DMS53 treated with DMSO at 0.1 percent for 48 hours (cell line): ENCODE measurements around the gene HTD2.
"Not testable (repeated sequence)": the region's sequence is repeated elsewhere in the genome, so short reads cannot be mapped to it uniquely, and the experiment has no call there.

Experiments
- DNase-seq: peaks from one replicate; lab custom pipeline; 2025; ENCODE audit not compliant: unreplicated experiment; lab: John Stamatoyannopoulos, UW

Gene HTD2

DNA sequence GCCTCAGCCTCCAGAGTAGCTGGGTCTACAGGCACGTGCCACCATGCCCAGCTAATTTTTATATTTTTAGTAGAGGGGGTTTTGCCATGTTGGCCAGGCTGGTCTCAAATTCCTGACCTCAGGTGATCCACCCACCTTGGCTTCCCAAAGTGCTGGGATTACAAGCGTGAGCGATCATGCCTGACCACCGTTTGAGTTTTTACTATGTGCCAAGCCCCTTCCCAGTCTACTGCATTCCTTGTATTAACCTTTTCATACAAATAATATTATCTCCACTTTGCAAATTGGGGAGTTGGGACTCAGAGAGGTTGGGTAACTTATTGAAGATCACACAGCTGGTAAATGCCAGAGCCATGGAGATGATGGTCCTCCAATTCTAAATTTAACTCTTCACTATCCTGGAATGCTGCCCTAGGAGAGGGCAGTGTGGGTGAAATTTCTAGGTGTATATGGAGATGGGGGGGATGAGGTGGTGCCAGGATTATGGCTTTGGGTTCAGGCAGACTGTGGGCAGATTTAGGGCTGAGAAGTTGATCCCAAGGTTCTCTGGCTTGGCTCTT lies 25.4 kb downstream of the HTD2 start:
- DNase-seq, result no peak

DNA sequence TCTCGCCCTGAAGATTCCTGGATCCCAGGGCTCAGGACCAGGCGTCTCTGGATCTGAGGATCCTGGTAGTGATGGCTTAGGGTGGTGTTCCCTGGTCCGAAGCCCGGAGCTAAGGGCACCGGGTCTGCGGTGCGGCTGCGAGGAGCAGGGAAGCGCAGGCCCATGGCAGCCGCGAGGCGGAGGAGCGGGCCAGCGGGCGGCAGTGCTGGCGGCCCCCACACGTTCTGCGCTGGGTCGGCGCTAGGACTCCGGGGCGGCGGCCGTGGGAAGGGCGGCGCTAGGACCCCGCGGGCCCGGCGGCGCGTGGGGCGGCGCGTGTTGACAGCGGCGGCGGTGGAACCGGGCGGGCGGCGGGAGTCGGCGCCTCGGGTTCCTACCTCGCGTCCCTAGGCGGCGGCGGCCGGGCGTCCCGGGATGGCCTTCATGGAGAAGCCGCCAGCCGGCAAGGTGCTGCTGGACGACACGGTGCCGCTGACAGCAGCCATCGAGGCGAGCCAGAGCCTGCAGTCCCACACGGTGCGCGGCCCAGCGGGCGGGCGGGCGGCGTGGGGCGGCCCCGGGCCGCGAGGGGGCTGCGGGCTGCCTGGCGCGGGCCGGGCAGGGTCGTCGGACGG lies 26.4 kb downstream of the HTD2 start, which contains the start of gene PXK:
PXK (plus strand) TSS at position 318 of the 614 bp plus-strand sequence; CDS start at position 415, 97 bp downstream.
- peak; percentile 4 for DNase-seq

DNA sequence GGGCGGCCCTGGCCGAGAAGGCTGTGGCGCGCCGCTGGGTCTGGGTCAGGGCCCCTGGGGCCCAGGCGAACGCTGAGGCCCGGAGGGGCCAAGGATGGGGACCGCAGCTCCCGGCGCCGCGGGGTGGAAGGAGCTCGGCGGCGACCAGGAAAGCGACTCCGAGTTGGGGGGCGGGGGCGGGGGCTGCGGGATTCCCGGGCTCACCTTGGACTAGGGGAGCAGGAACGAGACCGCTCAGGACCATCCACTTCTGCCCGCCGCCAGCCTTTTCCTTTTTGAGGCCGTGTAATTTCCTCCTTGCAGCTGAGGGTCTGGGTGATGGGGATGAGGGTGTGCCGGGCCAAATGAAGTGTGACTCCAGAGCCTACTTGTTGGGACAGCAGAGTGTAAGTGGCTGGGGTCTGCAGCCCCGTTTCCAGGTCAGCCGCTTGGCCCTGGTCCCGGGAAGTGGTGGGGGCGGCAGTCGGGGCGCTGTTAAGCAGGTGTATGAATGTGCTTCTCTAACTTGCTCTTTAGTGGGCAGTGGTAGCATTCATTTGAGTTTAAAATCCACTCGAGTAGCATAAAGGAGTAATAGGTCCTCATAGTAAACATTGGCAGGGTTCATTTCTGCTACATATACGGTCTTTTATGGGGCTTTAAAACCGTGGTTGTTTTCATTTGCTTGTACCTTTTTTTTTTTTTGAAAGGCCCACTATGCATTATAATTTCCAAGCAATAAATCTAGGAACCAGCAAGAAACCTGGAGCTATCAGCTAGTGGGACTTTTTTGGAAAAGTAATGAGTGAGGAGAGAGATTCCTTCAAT lies 27.1 kb downstream of the HTD2 start:
- no peak for DNase-seq

DNA sequence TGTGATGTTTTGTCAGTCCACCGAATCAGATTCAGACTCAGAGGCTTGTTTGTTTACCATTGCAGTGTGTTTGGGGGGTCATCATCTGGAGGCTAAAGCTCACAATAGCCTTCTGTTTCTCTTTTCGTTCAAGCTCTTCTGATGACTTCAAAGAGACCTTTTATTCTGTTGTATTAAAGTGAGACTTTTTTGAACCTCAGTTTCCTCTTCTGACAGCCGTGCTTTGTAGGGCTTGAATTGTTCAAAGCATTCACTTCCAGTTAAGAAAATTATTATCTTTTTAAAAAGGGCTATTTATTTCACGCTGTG lies 27.6 kb downstream of the HTD2 start:
- DNase-seq, result no peak

DNA sequence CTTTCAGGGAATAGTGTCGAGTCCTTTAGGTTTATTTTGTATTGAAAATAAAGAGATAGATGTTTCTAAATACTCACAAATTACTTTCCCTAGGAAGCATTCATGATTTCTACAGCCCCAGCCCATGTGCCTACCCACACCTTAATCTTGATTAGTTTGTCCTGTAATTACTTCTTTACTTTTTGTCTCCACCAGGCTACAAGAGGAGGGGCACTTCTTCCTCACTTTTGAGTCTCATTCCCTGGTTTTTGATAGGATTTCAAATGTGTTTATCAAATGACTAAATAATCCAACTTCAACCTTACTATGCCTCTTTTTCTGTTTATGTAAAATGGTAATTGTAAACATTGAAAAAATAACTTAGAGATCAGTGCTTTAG lies 28.2 kb downstream of the HTD2 start:
- DNase-seq, result no peak

DNA sequence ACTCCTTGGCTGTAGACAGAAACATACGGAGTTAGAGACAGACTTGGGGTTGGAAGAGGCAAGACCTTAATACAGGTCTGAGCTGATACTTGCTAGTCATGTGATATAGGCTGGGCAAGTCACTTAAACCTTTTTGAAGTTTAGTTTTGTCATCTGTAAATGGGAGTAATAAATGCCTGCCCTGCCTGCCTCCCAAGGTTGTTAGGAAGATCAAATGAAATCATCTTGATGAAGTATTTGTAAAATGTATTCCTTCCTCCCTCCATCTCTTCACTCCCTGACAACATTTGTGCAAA lies 29.3 kb downstream of the HTD2 start:
- DNase-seq, result no peak

DNA sequence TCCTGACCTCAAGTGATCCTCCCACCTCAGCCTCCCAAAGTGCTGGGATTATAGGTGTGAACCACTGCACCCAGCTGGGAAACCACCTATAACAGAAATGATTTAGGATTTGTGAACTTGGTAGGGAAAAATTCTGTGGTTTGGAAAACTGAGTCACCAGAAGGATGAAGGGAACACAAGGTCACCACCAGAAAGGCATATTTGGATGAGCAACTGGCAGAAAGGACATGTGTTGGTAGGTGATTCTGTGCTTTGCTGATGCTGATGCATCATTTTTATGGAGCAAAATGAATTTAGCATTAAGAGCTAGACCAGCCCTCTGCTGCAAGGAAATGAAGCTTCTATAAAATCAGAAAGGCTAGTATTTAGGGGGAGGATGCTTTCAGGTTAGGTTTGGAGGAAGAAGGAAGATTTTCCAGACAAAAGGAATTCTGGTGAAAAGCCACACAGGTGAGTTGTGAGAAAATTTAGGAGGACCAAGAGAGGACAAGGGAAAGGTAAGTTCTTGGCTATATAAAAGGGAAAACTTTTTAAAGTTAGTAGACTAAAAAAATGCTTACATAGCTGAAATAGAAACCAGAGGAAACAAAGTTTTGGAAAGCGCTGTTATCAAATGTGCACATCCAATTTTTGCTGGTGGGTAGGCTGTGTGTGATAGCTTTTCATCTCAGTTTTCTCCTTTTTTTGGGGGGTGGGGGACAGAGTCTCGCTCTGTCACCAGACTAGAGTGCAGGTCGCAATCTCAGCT lies 30.0 kb downstream of the HTD2 start:
- DNase-seq, result no peak

DNA sequence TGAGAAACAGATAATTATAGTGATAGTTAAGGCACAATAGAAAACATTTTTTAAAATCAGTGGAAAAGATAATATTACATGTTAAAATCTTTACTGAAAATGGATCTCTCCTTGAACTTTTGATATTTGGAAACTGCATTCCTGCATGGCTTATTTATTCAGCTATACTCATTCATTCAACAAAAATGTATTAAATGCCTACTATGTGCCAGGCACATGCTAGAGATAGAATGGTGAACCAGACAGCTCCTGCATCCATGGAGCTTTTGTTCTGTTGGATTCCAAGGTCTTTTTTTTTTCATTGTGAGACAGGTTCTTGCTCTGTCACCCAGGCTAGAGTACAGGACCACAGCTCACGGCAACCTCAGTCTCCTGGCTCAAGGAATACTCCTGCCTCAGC lies 30.9 kb downstream of the HTD2 start:
- DNase-seq, result no peak

DNA sequence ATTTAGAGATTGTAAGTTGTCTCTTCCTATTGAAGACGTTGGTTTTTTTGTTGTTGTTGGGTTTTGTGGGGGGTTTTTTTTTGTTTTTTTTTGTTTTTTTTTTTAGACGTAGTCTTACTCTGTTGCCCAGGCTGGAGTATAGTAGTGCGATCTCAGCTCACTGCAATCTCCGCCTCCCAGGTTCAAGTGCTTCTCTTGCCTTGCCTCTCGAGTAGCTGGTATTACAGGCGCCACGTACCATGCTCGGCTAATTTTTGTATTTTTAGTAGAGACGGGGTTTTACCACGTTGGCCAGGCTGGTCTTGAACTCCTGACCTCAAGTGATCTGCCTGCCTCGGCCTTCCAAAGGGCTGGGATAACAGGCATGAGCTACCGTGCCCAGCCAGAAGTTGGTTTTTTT lies 32.8 kb downstream of the HTD2 start:
- DNase-seq, result not testable (repeated sequence)

DNA sequence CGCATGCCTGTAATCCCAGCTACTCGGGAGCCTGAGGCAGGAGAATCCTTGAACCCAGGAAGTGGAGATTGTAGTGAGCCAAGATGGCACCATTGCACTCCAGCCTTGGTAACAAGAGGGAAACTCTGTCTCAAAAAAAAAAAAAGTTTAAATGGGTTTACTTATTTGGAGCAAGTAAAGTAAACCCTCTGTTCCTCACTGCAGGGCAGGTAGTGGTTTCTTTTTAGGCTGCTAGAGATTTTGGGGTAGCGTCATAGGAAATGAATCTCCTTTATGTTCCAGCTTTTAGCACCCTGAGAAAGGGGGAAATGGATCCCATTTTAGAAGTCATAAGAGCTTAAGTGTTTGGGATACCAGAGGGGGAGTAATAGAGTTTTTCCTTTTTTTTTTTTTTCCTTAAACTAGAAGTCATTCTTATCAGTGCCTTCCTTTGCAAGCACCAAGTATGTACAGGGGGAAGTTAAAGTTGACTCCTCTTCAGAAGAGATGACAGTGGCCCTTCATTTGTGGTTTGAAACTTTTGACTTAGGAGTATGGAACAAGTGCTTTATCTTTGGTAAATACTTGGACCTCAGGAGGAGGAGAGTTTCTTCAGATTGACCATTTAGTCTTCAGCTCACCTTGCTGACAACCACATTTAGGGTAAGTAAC lies 34.4 kb downstream of the HTD2 start:
- no peak for DNase-seq

DNA sequence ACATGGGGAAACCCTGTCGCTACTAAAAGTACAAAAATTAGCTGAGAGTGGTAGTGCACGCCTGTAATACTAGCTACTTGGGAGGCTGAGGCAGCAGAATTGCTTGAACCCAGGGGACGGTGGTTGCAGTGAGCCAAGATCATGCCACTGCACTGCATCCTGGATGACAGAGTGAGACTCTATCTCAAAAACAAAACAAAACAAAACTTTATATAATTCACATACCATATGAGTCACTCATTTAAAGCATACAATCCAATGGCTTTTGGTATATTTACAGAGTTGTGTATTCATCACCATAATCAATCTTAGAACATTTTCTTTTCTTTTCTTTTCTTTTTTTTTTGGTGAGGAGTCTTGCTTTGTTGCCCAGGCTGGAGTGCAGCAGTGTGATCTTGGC lies 35.1 kb downstream of the HTD2 start:
- no peak for DNase-seq

DNA sequence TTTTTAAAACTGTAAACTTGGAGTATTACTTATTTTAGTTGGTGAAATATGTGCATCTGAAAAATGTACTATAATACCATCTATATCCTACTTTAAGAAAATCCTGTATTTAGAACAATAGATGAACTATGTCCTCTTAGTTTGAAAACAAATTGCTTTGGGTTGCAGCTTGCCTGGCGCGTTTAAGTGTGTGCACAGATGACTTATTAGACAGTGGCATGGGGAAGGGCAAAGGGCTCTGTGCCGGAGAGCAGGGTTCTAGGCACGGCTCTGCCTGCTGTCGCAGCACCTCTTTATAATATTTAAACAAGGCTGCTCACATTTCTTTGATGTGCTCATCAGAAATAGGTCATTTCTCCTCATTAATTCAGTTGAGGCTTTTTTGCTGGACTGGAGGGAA lies 36.4 kb downstream of the HTD2 start:
- no peak for DNase-seq

DNA sequence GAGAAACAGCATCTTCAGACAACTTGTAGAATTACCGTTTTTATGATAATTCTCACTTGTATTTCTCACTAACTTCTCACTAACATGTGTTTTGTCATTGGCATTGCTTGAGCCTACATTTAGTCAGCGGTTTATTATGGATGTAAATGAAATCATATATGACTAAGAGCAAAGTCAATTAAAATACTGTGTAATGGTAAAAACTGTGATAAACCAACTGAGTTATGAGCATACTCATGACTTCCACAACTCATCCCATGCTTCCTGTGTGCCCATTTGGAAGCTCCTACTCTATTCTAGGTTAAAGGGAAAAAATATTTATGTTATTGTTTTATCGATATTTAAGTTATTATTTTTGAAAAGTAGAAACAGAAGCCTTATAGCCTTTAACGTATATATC lies 39.1 kb downstream of the HTD2 start:
- no peak for DNase-seq

DNA sequence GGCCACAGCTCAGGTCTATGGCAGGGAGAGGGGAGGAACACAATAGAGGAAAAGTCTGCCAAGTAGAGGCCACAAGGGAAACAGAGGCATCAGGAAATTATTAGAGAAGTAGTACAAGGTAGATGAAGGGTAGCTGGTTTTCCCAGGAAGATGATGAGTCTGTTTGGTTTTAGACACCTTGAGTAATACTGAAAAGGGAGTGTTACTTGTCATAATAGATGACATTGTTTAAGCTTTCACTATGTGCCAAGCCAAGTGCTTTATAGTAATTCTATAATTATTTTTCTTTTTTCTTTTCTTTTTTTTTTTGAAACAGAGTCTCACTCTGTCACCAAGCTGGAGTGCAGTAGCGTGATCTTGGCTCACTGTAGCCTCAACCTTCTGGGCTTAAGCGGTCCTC lies 40.0 kb downstream of the HTD2 start:
- DNase-seq, result no peak

DNA sequence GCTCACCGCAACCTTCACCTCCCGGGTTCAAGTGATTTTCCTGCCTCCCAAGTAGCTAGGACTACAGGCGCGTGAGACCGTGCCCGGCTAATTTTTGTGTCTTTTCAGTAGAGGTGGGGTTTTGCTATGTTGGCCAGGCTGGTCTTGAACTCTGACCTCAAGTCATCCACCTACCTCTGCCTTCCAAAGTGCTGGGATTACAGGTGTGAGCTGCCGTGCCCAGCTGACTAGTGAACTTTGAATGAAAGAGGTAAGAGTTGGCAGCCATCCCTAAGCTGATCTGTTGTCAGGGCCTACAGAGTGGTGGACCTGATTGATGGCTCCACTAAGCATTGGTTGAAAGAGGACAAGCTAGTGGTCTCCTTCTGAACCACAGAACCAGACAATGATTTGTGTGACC lies 41.7 kb downstream of the HTD2 start:
- DNase-seq, result no peak

DNA sequence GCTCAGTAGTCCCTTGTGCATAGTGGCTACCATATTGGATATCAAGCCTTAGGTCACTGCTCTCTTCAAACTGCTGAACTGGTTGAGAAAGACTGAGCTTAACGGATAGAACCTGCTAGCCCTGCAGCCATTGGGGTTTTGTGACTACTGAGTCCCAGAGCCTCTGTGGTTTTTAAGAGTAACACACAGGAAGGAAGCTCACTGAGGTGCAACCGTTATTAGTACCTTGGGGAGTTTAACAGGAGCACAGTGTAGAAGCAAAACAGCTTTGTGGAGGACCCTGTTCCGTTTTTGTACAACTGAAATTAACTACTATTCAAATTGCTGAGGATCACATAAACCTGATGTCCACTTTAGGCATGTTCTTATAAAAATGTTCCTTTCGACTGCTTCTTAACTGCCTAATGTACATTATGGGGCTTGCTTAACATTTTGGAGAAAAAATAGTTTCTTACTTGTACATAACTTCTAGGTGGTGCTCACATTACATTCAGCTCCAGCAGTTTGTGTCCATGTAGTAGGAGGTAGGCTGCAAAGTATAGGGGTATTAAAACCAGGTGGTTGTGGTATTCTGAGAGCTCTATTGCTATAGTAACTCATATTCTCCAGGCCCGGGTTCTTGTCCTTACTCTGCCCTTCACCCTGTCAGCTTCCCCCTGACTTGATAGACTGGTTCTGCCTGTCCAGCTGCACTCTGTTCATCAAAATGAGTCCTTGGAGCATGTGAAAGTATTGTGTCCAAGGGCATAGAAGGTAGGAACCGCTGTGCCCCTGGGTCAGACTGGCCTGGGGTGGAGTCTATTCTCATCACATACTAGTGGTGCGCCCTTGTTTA lies 43.7 kb downstream of the HTD2 start:
- DNase-seq, result peak; percentile 3

DNA sequence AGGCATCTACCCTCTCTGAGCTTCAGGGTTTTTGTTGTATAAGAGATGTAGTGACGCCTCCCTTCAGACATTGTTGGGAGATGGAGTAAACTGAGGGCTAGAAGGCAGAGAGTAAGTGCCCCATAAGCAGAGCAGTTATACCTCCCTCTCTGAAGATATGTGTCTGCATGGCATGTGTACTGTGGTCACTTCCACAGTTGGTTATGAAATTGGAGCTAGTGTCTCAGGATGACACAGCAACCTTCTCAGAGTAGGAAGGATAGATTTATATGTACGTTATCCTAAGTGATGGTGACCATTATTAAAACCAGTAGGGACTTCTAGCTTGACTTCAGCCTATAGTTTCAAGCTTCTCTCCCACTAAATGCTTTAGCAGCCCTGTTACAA lies 44.3 kb downstream of the HTD2 start:
- DNase-seq, result no peak

DNA sequence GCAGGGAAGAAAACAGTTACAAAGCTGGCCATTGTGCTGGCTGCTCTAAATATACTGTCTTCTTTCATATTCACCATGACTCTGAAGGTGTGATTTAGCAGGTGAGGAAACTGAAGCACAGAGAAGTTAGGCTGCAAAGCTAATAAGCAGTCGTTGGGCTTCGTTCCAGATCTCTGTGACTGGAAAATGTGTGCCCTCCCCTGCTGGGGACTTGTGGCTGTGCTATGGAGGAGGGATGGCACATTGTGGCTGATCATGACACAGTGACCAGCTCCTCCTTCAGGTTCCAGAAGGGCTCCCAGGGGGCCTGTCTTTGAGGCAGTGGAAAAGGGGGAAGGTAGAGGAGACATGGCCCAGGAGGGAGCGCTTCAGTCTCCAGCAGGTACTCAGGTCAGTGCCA lies 45.6 kb downstream of the HTD2 start:
- DNase-seq, result no peak

DNA sequence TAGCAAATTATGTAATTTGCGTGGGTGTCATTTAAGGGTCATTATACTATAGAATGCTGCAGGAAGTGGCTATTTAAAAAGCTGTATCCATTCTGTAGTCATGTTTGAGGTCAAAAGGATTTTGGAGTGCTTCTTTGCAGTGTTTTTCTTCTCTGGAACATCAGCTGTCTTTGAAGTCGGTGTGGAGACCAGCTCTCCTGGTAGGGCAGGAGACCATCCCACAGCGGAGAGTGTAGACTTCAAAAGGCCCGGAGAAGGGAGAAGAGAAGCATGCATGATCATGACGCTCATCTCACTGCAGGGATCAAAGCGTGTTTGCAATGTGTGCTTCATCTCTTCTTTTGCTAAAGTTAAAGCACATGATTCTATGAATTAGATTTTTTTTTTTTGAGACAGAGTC lies 46.3 kb downstream of the HTD2 start:
- no peak for DNase-seq

DNA sequence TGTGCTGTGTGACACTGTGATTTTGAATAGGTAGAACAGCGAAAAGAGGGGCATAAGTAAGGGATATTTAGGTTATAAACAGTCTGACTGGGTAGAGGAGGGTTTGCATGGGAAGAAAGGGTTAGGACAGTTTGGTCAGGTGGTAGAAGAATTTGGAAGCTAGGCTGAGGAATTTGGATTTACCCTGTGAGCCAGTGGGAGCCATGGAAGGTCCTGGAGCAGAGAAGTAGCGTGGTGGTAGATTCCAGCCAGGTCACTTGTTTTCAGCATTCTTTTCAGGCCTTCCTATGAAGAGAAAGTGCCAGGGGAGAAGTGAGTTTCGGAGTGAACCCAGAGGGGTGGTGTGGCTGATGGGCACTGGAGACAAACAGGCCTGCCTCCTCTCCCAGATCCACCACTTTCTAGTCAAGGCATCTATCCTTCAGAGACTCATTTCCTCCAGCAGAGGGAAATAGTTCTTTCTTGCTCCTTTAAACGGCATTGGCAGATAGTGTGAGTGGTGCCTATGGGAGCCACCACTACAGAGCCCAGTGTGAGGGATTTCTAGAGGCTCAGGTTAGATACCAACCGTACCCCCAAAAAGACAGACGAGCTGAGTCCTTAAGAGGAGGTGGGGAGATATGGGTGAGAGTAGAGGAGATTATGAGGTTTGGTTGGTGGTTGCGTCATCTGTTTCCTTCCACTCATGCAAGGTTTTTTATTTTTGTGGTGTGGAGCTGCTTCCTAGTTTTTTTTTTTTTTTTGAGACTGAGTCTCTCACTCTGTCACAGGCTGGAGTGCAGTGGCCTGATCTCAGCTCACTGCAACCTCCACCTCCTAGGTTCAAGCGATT lies 47.6 kb downstream of the HTD2 start:
- DNase-seq, result no peak
